ENCODE data around the gene MKRN2.

DNA sequence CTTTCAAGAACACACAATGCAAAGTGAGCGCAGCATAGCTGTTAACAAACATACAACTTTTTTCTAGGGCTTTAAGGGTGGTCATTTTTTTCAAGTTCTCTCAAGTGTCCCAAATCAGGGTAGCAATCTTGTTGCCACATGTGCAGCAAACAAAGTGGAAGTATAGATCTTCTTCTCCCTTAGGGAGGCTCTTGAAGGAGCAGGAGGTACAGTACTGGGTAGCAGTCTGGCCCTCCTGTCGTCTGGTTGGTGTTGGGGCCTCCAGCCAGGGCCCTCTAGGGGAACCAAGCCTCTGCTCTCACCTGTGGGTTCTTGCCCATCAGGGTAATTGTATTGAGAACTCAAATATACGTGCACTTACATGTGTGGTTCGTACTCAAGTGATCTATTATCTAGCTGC is 25.8 kb downstream of the MKRN2 start:
- TF ChIP-seq, protein P1, sequence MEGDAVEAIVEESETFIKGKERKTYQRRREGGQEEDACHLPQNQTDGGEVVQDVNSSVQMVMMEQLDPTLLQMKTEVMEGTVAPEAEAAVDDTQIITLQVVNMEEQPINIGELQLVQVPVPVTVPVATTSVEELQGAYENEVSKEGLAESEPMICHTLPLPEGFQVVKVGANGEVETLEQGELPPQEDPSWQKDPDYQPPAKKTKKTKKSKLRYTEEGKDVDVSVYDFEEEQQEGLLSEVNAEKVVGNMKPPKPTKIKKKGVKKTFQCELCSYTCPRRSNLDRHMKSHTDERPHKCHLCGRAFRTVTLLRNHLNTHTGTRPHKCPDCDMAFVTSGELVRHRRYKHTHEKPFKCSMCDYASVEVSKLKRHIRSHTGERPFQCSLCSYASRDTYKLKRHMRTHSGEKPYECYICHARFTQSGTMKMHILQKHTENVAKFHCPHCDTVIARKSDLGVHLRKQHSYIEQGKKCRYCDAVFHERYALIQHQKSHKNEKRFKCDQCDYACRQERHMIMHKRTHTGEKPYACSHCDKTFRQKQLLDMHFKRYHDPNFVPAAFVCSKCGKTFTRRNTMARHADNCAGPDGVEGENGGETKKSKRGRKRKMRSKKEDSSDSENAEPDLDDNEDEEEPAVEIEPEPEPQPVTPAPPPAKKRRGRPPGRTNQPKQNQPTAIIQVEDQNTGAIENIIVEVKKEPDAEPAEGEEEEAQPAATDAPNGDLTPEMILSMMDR (IDR thresholded peaks at IDR 0.05) = no peak
- no peak for TF ChIP-seq POLR2A (IDR thresholded peaks at IDR 0.05)
- no peak for TF ChIP-seq POLR2AphosphoS5 (IDR thresholded peaks at IDR 0.05)
